ENCODE data around the gene SMIM12. TPM values are rescaled to one million over a fixed set of nuclear protein-coding genes. Genes with fewer than 3 reads are reported as not detected.
"Not testable (repeated sequence)": the region's sequence is repeated elsewhere in the genome, so short reads cannot be mapped to it uniquely, and the experiment has no call there.

SMIM12 gene
- total and polyA plus RNA-seq, 4 donors: 11.9 to 60.8 (median 45.5) TPM

DNA sequence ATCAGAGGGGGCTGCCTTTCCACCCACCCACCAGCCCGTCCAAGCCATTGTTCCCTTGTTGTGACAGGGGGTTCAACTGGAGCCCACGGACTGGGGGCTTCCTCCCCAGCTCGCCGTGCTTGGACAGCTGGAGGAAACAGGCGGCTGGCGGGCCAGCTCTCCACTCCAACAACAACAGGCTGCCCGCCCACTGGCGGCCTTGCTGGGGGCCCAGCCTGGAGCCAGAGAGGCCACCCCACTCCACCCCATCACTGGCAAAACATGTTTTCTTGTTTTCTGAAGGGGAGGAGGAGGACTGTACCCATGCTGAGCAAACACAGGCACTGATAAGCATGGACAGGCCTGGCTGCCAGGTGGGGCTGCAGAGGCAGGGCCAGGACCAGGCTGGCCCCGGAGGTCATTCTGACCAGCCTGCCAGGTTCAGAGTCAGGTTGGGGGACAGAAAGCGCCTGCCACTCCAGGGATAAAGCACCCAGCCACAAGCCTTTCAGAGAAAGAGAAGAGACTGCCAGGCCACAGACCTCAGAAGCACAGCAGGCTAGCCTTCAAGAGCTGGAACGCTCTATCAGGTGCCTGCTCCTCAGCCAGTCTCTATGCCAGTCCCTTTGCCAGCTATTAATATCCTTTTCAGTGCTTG lies 34.0 kb downstream of the SMIM12 start (continued):
- TF ChIP-seq, protein P1, sequence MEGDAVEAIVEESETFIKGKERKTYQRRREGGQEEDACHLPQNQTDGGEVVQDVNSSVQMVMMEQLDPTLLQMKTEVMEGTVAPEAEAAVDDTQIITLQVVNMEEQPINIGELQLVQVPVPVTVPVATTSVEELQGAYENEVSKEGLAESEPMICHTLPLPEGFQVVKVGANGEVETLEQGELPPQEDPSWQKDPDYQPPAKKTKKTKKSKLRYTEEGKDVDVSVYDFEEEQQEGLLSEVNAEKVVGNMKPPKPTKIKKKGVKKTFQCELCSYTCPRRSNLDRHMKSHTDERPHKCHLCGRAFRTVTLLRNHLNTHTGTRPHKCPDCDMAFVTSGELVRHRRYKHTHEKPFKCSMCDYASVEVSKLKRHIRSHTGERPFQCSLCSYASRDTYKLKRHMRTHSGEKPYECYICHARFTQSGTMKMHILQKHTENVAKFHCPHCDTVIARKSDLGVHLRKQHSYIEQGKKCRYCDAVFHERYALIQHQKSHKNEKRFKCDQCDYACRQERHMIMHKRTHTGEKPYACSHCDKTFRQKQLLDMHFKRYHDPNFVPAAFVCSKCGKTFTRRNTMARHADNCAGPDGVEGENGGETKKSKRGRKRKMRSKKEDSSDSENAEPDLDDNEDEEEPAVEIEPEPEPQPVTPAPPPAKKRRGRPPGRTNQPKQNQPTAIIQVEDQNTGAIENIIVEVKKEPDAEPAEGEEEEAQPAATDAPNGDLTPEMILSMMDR (IDR thresholded peaks at IDR 0.05; ENCODE audit: low read depth, low read length, missing input control): no peak
- TF ChIP-seq SP1 (IDR thresholded peaks at IDR 0.05) (peak; percentile 61), RXRA (IDR thresholded peaks at IDR 0.05) (peak; percentile 64 to 74), NR2F2 (IDR thresholded peaks at IDR 0.05) (no peak), RAD21 (IDR thresholded peaks at IDR 0.05) (peak; percentile 24 to 46), HNF4A (conservative IDR thresholded peaks at IDR 0.05) (peak; percentile 53 to 62), HNF4G (IDR thresholded peaks at IDR 0.05) (no peak)

DNA sequence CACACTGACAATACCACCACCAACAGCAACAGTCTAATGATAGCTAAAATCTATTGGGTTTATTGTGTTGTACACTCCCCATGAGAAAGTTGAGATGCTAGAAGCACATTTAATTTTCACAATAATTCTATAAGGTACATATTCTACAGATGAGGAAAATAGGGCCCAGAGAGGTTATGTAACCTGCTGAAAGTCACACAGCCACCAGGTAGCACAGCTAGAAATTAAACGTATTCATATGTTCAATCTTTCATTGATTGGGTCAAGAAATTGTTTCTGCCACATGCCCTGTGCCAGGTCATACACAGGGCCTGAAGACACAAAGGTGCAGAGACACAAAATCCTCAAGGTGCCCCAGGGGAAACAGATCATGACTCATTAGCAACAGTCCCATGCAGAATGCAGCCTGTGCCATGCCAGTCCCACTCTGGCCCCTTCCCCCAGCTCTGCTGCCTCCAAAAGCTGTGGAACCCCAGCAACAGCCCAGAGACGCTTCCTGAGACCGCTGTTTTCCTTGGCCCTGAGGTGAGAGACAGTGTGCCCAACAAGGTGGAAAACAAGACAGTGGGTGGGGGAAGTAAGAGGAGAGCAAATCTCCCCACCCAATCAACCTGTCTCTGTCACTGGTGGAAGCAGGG lies 34.6 kb downstream of the SMIM12 start:
- Histone ChIP-seq H3K4me1 (ENCODE audit: control insufficient read depth in 4 of 4, insufficient read depth in 4 of 4, low read length in 3 of 4) (peaks cover 4 to 29% (median 18%) of the 10 kb centered on the region in 4 donors), H3K9me3 (ENCODE audit: control insufficient read depth in 4 of 4, low read length in 3 of 4) (no peaks in the 10 kb centered on the region), H3K36me3 (ENCODE audit: control insufficient read depth in 4 of 4, insufficient read depth in 3 of 4, low read depth in 1 of 4, low read length in 3 of 4) (no peaks in the 10 kb centered on the region), H3K27me3 (ENCODE audit: control insufficient read depth in 4 of 4, insufficient read depth in 4 of 4, low read length in 3 of 4) (no peaks in the 10 kb centered on the region), H3K9ac (ENCODE audit: low read depth in 1 of 2, low read length in 2 of 2) (no peak overlapping the region), H3K27ac (ENCODE audit: low read depth in 1 of 2, low read length in 2 of 2) (peak overlapping the region; percentile 59 to 66), H3K4me3 (ENCODE audit: low read depth in 1 of 3, low read length in 3 of 3) (no peak overlapping the region)
- 80% methylated on average over 3 of the region's 3 CpGs for WGBS
- TF ChIP-seq SP1 (IDR thresholded peaks at IDR 0.05) (no peak), JUND (IDR thresholded peaks at IDR 0.05) (no peak), TAF1 (conservative IDR thresholded peaks at IDR 0.05) (no peak), YY1 (IDR thresholded peaks at IDR 0.05) (no peak), HNF4G (IDR thresholded peaks at IDR 0.05) (no peak), HNF4A (conservative IDR thresholded peaks at IDR 0.05) (no peak), GABPA (IDR thresholded peaks at IDR 0.05 in 1 of 2, conservative IDR thresholded peaks at IDR 0.05 in 1 of 2) (no peak), RXRA (IDR thresholded peaks at IDR 0.05) (no peak), EGR1 (IDR thresholded peaks at IDR 0.05; ENCODE audit: low read depth in 2 of 2) (no peak), FOXA2 (IDR thresholded peaks at IDR 0.05) (no peak)
- TF ChIP-seq, protein P2, sequence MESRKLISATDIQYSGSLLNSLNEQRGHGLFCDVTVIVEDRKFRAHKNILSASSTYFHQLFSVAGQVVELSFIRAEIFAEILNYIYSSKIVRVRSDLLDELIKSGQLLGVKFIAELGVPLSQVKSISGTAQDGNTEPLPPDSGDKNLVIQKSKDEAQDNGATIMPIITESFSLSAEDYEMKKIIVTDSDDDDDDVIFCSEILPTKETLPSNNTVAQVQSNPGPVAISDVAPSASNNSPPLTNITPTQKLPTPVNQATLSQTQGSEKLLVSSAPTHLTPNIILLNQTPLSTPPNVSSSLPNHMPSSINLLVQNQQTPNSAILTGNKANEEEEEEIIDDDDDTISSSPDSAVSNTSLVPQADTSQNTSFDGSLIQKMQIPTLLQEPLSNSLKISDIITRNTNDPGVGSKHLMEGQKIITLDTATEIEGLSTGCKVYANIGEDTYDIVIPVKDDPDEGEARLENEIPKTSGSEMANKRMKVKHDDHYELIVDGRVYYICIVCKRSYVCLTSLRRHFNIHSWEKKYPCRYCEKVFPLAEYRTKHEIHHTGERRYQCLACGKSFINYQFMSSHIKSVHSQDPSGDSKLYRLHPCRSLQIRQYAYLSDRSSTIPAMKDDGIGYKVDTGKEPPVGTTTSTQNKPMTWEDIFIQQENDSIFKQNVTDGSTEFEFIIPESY (IDR thresholded peaks at IDR 0.05): no peak
- TF ChIP-seq, protein P3, sequence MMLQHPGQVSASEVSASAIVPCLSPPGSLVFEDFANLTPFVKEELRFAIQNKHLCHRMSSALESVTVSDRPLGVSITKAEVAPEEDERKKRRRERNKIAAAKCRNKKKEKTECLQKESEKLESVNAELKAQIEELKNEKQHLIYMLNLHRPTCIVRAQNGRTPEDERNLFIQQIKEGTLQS (IDR thresholded peaks at IDR 0.05): no peak
- TF ChIP-seq, protein P4, sequence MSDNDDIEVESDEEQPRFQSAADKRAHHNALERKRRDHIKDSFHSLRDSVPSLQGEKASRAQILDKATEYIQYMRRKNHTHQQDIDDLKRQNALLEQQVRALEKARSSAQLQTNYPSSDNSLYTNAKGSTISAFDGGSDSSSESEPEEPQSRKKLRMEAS (IDR thresholded peaks at IDR 0.05): no peak
- no peak for DNase-seq (ENCODE audit: low spot score)

DNA sequence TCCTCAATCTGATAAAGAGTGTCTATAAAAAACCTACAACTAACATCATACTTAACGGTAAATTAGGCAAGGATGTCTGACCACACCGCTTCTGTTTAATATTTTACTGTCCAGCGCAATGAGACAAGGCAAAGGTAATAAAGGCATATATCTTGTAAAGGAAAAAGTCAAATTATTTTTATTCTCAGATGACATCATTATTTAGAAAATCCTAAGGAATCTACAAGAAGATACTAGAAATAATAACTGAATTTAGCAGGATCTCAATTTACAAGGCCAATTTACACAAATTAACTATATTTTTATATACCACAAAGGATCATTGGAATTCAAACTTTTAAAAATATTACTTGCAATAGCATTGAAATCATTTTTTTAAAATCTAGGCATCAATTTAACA lies 37.3 kb downstream of the SMIM12 start:
- 78% methylated on average over 3 of the region's 3 CpGs for WGBS
- no peaks in the 10 kb centered on the region for H3K27me3 ChIP-seq (ENCODE audit: control insufficient read depth in 4 of 4, insufficient read depth in 4 of 4, low read length in 3 of 4)
- no peak for DNase-seq (ENCODE audit: low spot score)
- no peak overlapping the region for H3K4me3 ChIP-seq (ENCODE audit: low read depth in 1 of 3, low read length in 3 of 3)
- no peaks in the 10 kb centered on the region for H3K36me3 ChIP-seq (ENCODE audit: control insufficient read depth in 4 of 4, insufficient read depth in 3 of 4, low read depth in 1 of 4, low read length in 3 of 4)
- peaks cover 4 to 23% (median 16%) of the 10 kb centered on the region in 4 donors for H3K4me1 ChIP-seq (ENCODE audit: control insufficient read depth in 4 of 4, insufficient read depth in 4 of 4, low read length in 3 of 4)
- no peaks in the 10 kb centered on the region for H3K9me3 ChIP-seq (ENCODE audit: control insufficient read depth in 4 of 4, low read length in 3 of 4)
- H3K9ac ChIP-seq (ENCODE audit: low read depth in 1 of 2, low read length in 2 of 2): no peak overlapping the region
- TF ChIP-seq SP1 (IDR thresholded peaks at IDR 0.05): no peak
- TF ChIP-seq GABPA (IDR thresholded peaks at IDR 0.05 in 1 of 2, conservative IDR thresholded peaks at IDR 0.05 in 1 of 2): no peak
- TF ChIP-seq YY1 (IDR thresholded peaks at IDR 0.05): no peak
- no peak for TF ChIP-seq HNF4G (IDR thresholded peaks at IDR 0.05)
- TF ChIP-seq JUND (IDR thresholded peaks at IDR 0.05): no peak
- no peak overlapping the region for H3K27ac ChIP-seq (ENCODE audit: low read depth in 1 of 2, low read length in 2 of 2)

DNA sequence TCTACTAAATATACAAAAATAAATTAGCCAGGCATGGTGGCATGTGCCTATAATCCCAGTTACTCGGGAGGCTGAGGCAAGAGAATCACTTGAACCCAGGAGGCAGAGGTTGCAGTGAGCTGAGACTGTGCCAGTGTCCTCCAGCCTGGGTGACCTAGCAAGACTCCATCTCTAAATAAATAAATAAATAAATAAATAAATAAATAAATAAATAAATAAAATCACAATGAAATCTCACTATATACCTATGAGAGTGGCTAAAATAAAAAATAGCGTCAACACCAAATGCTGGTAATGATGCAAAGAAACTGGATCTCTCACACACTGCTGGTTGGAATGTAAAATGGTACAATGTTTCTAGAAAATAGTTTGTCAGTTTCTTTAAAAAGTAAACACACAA lies 40.7 kb downstream of the SMIM12 start:
- 95% methylated on average over 2 of the region's 2 CpGs for WGBS
- H3K4me1 ChIP-seq (ENCODE audit: control insufficient read depth in 4 of 4, insufficient read depth in 4 of 4, low read length in 3 of 4); H3K27me3 ChIP-seq (ENCODE audit: control insufficient read depth in 4 of 4, insufficient read depth in 4 of 4, low read length in 3 of 4); H3K9me3 ChIP-seq (ENCODE audit: control insufficient read depth in 4 of 4, low read length in 3 of 4); DNase-seq (ENCODE audit: low spot score); H3K27ac ChIP-seq (ENCODE audit: low read depth in 1 of 2, low read length in 2 of 2); H3K9ac ChIP-seq (ENCODE audit: low read depth in 1 of 2, low read length in 2 of 2); H3K4me3 ChIP-seq (ENCODE audit: low read depth in 1 of 3, low read length in 3 of 3); H3K36me3 ChIP-seq (ENCODE audit: control insufficient read depth in 4 of 4, insufficient read depth in 3 of 4, low read depth in 1 of 4, low read length in 3 of 4): not testable (repeated sequence)
